PC-9 (cell line): ENCODE results near the gene DMPK. TPM values are rescaled to one million over a fixed set of nuclear protein-coding genes. Genes with fewer than 3 reads are reported as not detected.
"Not testable (repeated sequence)": the region's sequence is repeated elsewhere in the genome, so short reads cannot be mapped to it uniquely, and the experiment has no call there.

Experiments
- BruUV-seq: library from RNA; stranded (reverse); fragments of 400-500 nt; replicated peaks from 2 replicates; lab custom pipeline; 2021; lab: Mats Ljungman, UMichigan
- CTCF ChIA-PET: fragments of 300-600 bp; sonication (Branson Sonifier 250); formaldehyde crosslinking; loops from one replicate; lab custom pipeline; 2022; ENCODE audit warnings: antibody characterized with exemption; lab: Charles Lee
- POLR2A ChIA-PET: fragments of 300-600 bp; sonication (Branson Sonifier 250); formaldehyde crosslinking; loops from one replicate; lab custom pipeline; 2022; ENCODE audit warnings: antibody characterized with exemption; ENCODE audit not compliant: unreplicated experiment; lab: Charles Lee
- DNase-seq, 2 experiments: peaks; one replicate each; pipeline versions ENCODE4 v3.0.0 to v3.0.0-alpha.2; 2015 to 2022; ENCODE audit warnings: mixed read lengths in 1 of 2
- H2AFZ ChIP-seq: fragments of 200-600 bp; sonication (generic); 2 replicates; pipeline ENCODE4 v1.8.1; 2017; ENCODE audit warnings: antibody characterized with exemption
- H3F3A ChIP-seq: fragments of 200-600 bp; sonication (generic); 2 replicates; pipeline ENCODE4 v1.8.1; 2017; ENCODE audit warnings: antibody characterized with exemption, mild to moderate bottlenecking, low read depth; ENCODE audit not compliant: insufficient read depth
- H3K27ac ChIP-seq: fragments of 200-600 bp; sonication (generic); 2 replicates; pipeline ENCODE4 v1.6.1; 2016; ENCODE audit warnings: mixed run types
- H3K27me3 ChIP-seq: fragments of 200-600 bp; sonication (generic); 2 replicates; pipeline ENCODE4 v1.6.1; 2016; ENCODE audit warnings: low read depth, mixed run types; ENCODE audit not compliant: insufficient read depth
- H3K36me3 ChIP-seq: fragments of 200-600 bp; sonication (generic); 2 replicates; pipeline ENCODE4 v1.6.1; 2016; ENCODE audit warnings: low read depth, mixed run types
- H3K4me1 ChIP-seq: fragments of 200-600 bp; sonication (generic); replicated peaks from 2 replicates; pipeline ENCODE4 v1.6.1; 2016; ENCODE audit warnings: mixed run types; ENCODE audit not compliant: insufficient read depth
- H3K4me2 ChIP-seq: fragments of 200-600 bp; sonication (generic); 2 replicates; pipeline ENCODE4 v1.6.1; 2017; ENCODE audit warnings: mixed run types
- H3K4me3 ChIP-seq: fragments of 200-600 bp; sonication (generic); 2 replicates; pipeline ENCODE4 v1.6.1; 2016; ENCODE audit warnings: mixed run types
- H3K79me2 ChIP-seq: fragments of 200-600 bp; sonication (generic); 2 replicates; pipeline ENCODE4 v1.6.1; 2017; ENCODE audit warnings: low read depth, mixed run types
- H3K9me2 ChIP-seq: fragments of 200-600 bp; sonication (generic); 2 replicates; pipeline ENCODE4 v1.8.1; 2017; ENCODE audit warnings: mild to moderate bottlenecking; ENCODE audit not compliant: insufficient read depth
- H3K9me3 ChIP-seq: fragments of 200-600 bp; sonication (generic); 2 replicates; pipeline ENCODE4 v1.8.1; 2016; ENCODE audit warnings: low read depth; ENCODE audit not compliant: insufficient read depth
- H4K20me1 ChIP-seq: fragments of 200-600 bp; sonication (generic); 2 replicates; pipeline ENCODE4 v1.8.1; 2017; ENCODE audit not compliant: insufficient read depth
- EZH2 ChIP-seq: fragments of 200-600 bp; sonication (generic); IDR thresholded peaks from 2 replicates; pipeline ENCODE4 v1.8.0; 2017; ENCODE audit warnings: antibody characterized with exemption, low read depth
- intact Hi-C: fragments of 100-400 bp; cut with micrococcal nuclease; formaldehyde crosslinking; loops from one replicate; pipeline ENCODE4 v1.10.0; 2022; ENCODE audit not compliant: unreplicated experiment
- total RNA-seq: library from RNA; stranded (reverse); gene quantifications from 2 replicates; pipeline ENCODE4 v1.2.3, GENCODE V29; 2021
- TF ChIP-seq, protein P1 (sequence below): fragments of 200-600 bp; sonication (generic); conservative IDR thresholded peaks from 2 replicates; pipeline ENCODE4 v1.6.1; 2017; ENCODE audit warnings: mixed run types, antibody characterized with exemption, mild to moderate bottlenecking, moderate library complexity

DMPK gene
- total RNA-seq, 1 experiment from 2014 or later, result 110 TPM

DNA sequence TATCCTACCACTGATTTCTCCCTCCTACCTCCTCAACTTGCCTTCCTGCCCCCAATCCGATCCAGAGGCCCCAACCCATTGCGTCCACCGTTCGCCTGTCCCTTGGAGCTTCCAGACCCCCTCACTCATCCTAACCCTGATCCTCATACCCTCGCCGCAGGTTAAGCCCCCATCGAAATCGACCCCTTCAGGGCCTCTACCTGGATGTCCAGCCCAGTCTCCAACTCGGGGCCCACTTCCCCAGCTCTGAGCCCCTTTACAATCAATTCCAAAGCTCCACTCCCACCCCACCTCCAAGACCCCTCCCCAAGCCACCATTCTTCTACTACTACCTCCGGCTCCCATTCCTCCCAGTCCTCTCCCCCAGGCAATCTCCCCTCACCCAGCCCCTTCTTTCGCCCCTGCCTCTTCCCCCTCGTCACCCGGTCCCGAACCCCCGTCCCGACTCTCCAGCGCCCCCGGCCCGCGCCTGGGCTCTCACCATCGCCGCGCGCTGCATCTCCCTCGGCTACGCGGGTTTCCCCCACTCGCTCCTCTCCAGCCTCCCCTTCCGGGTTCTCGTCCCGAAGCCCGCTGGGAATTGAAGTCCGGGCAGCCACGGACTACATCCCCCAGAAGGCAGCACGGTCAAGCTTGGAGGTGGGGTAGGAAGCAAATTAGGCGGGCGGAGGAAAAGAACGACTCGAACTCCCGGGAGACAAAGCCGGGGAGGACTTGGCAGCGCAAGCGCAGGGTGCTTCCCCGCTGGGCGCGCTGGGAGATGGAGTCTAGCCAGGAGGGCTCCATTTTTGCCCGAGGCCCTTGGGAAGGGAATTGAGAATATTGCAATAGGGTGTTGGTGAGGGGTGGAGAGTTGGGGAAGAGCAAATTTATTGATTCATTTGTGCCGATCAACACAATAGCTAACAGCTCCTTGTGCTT is 51.7 kb downstream of the DMPK start, which contains the start of gene FBXO46:
TSS of gene FBXO46 (minus strand) at position 529 of the 921 bp plus-strand sequence. CDS start 17,401 bp downstream, outside the sequence.
- no peaks in the 10 kb centered on the region for H3K9me2 ChIP-seq
- POLR2A ChIA-PET, result interaction anchor here (0.5 to 0.9 kb wide), 7 partner anchors 11 to 217 kb away, joined by 3 to 29 read pairs (median 4); partner anchors contain the start of gene SIX5
- no TSS peak for BruUV-seq
- H3K79me2 ChIP-seq, result peaks cover 51% of the 10 kb centered on the region
- peaks cover 9% of the 10 kb centered on the region for H3K4me1 ChIP-seq
- H3K27ac ChIP-seq, result peak within 1 kb of the TSS; percentile 46
- H3K4me2 ChIP-seq, result peak within 1 kb of the TSS; percentile 95
- peak within 1 kb of the TSS; percentile 93 for H3K4me3 ChIP-seq
- DNase-seq, result peak; percentile 94 to 97
- TF ChIP-seq EZH2, result no peak
- TF ChIP-seq, protein P1, sequence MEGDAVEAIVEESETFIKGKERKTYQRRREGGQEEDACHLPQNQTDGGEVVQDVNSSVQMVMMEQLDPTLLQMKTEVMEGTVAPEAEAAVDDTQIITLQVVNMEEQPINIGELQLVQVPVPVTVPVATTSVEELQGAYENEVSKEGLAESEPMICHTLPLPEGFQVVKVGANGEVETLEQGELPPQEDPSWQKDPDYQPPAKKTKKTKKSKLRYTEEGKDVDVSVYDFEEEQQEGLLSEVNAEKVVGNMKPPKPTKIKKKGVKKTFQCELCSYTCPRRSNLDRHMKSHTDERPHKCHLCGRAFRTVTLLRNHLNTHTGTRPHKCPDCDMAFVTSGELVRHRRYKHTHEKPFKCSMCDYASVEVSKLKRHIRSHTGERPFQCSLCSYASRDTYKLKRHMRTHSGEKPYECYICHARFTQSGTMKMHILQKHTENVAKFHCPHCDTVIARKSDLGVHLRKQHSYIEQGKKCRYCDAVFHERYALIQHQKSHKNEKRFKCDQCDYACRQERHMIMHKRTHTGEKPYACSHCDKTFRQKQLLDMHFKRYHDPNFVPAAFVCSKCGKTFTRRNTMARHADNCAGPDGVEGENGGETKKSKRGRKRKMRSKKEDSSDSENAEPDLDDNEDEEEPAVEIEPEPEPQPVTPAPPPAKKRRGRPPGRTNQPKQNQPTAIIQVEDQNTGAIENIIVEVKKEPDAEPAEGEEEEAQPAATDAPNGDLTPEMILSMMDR, result no peak; the same call in 1 of the 2 replicates
- H3K9me3 ChIP-seq, result no peaks in the 10 kb centered on the region
- H3K36me3 ChIP-seq, result peaks cover 4% of the 10 kb centered on the region; the same call in 1 of the 2 replicates
- H3F3A ChIP-seq, result peaks cover 22% of the 10 kb centered on the region; the same call in 1 of the 2 replicates
- no peaks in the 10 kb centered on the region for H3K27me3 ChIP-seq
- CTCF ChIA-PET, result interaction anchor here (0.6 to 1.2 kb wide), 4 partner anchors 39 to 155 kb away, joined by 3 to 12 read pairs (median 8); partner anchors contain the start of gene IRF2BP1
- H2AFZ ChIP-seq, result peak within 1 kb of the TSS; percentile 79
- intact Hi-C loops, result loop anchor here (2.0 kb wide), 1 partner anchor 38 kb away; the partner anchor contains the start of gene SIX5
- H4K20me1 ChIP-seq, result peaks cover 18% of the 10 kb centered on the region; the same call in 1 of the 2 replicates

DNA sequence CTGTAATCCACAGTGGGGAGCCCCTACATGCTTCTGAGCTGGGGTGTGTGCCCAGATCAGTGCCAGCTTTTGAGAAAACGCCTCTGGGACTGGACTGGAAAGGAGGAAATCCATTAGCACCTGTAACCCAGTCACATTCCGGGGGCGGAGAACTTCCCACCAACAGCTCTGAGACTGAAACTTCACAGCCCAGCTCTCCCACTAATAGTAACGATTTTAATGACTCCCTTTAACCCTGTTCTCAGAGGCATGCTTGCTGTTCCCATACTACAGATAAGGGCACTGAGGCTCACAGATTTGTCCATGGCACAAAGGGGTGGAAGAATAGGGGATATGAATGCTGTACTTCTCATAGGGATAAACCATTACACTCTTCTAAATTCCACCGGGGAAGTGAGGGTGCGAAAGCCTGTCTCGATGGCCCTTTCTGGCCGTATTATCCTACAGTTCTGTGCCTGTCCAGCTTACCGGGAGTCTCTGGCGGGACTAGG is 52.4 kb downstream of the DMPK start:
- DNase-seq, result peak in 1 of 2 experiments; percentile 46
- Histone ChIP-seq H3K79me2 (peaks cover 59% of the 10 kb centered on the region), H3K27ac (peak overlapping the region; percentile 46), H3K27me3 (no peaks in the 10 kb centered on the region), H3K4me3 (peak overlapping the region; percentile 93), H3K4me2 (peak overlapping the region; percentile 95), H2AFZ (peak overlapping the region; percentile 72), H3F3A (peaks cover 26% of the 10 kb centered on the region; the same call in 1 of the 2 replicates), H3K36me3 (peaks cover 4% of the 10 kb centered on the region; the same call in 1 of the 2 replicates), H3K4me1 (peaks cover 9% of the 10 kb centered on the region), H4K20me1 (peaks cover 18% of the 10 kb centered on the region; the same call in 1 of the 2 replicates), H3K9me3 (no peaks in the 10 kb centered on the region), H3K9me2 (no peaks in the 10 kb centered on the region)
- ChIA-PET POLR2A (interaction anchor here (0.6 kb wide), 3 partner anchors 12 to 125 kb away, joined by 3 to 5 read pairs (median 4); partner anchors contain the start of gene SIX5), CTCF (interaction anchor here (0.6 to 0.7 kb wide), 4 partner anchors 14 to 253 kb away, joined by 3 to 11 read pairs (median 6); partner anchors contain the start of gene DMPK)
- TSS peak; percentile 51 for BruUV-seq
- TF ChIP-seq EZH2, result no peak
- TF ChIP-seq, protein P1, result no peak
- intact Hi-C loops, result loop anchor here (2.0 kb wide), 1 partner anchor 39 kb away; the partner anchor contains the start of gene SIX5

DNA sequence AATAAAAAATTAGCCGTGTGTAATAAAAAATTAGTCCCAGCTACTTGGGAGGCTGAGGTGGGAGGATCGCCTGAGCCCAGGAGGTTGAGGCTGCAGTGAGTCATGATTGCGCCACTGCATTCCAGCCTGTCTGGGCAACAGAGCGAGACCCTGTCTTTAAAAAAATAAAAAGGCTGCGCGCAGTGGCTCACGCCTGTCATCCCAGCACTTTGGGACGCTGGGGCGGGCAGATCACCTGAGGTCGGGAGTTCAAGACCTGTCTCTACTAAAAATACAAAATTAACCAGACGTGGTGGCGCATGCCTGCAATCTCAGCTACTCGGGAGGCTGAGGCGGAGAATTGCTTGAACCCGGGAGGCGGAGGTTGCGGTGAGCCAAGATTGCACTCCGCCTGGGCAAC is 53.6 kb downstream of the DMPK start:
- POLR2A ChIA-PET, H3K4me3 ChIP-seq, H3K9me2 ChIP-seq, CTCF ChIA-PET, H3K27me3 ChIP-seq, H3K36me3 ChIP-seq, H3K27ac ChIP-seq, intact Hi-C loops, DNase-seq, H3K9me3 ChIP-seq, H2AFZ ChIP-seq, BruUV-seq: not testable (repeated sequence)
- peaks cover 33% of the 10 kb centered on the region; the same call in 1 of the 2 replicates for H3F3A ChIP-seq
- H3K79me2 ChIP-seq, result peaks cover 70% of the 10 kb centered on the region
- H3K4me2 ChIP-seq, result peak overlapping the region; percentile 95; the same call in 1 of the 2 replicates
- H3K4me1 ChIP-seq, result peaks cover 16% of the 10 kb centered on the region
- peaks cover 24% of the 10 kb centered on the region for H4K20me1 ChIP-seq

DNA sequence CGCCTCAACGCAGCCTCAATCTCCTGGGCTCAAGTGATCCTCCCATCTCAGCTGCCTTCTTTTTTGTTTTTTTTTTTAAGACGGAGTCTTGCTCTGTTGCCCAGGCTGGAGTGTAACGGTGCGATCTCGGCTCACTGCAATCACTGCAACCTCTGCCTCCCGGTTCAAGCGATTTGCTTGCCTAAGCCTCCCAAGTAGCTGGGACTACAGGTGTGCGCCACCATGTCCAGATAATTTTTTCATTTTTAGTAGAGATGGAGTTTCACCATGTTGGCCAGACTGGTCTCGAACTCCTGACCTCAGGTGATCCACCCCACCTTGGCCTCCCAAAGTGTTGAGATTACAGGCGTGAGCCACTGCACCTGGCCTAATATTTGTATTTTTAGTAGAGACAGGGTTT is 62.2 kb downstream of the DMPK start:
- H3K4me3 ChIP-seq, POLR2A ChIA-PET, H3K9me2 ChIP-seq, BruUV-seq, H3K4me2 ChIP-seq, intact Hi-C loops, H3K9me3 ChIP-seq, H3K27me3 ChIP-seq, H2AFZ ChIP-seq, DNase-seq, H3K27ac ChIP-seq: not testable (repeated sequence)
- Histone ChIP-seq H3K79me2 (peaks cover 82% of the 10 kb centered on the region), H3F3A (peaks cover 44% of the 10 kb centered on the region), H4K20me1 (peaks cover 15% of the 10 kb centered on the region; the same call in 1 of the 2 replicates), H3K36me3 (peaks cover 15% of the 10 kb centered on the region; the same call in 1 of the 2 replicates), H3K4me1 (peaks cover 54% of the 10 kb centered on the region)
- CTCF ChIA-PET, result interaction anchor here (0.7 kb wide), 1 partner anchor 43 kb away, joined by 3 read pairs; no protein-coding TSS in a partner anchor
